PC-9 (cell line): ENCODE results near the gene XBP1.

Source experiments
- CTCF ChIP-seq: fragments of 200-600 bp; sonication (generic); conservative IDR thresholded peaks from 2 replicates; pipeline ENCODE4 v1.6.1; 2017; ENCODE audit warnings: mixed run types, antibody characterized with exemption, mild to moderate bottlenecking, moderate library complexity
- EZH2 ChIP-seq: fragments of 200-600 bp; sonication (generic); IDR thresholded peaks from 2 replicates; pipeline ENCODE4 v1.8.0; 2017; ENCODE audit warnings: antibody characterized with exemption, low read depth

DNA sequence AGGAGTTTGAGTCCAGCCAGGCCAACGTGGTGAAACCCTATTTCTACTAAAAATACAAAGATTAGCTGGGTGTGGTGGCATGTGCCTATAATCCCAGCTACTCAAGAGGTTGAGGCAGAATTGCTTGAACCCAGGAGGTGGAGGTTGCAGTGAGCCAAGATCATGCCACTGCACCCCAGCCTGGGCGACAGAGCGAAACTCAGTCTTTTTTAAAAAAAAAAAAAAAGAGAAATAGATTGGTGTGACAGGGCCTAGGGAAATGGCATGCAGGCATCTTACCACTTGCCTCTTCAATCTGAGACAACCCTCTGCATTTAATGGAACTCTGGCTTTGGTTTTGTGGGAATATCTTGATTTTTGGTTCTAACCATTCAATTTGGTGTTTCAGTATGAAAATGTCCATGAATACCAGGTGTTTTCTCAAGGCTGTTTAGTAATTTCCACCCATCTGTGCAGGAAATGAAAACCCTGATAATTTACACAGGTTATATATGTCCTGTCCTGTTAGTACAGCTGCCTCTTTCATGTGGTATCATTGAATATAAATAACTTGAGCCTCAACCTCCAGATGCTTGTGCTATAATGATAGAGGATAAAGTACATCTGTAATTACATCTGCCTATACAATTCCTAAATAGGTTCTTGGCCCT, 8.4 kb downstream of the XBP1 start:
- TF ChIP-seq CTCF (no peak), EZH2 (no peak)
